HepG2 (cell line): Measurements from ENCODE around the gene NUBP2. TPM values are rescaled to one million over a fixed set of nuclear protein-coding genes. Genes with fewer than 3 reads are reported as not detected.

Experiments used
- BORCS8-MEF2B ChIP-seq: sonication (generic); formaldehyde crosslinking; IDR thresholded peaks from 2 replicates; pipeline ENCODE4 v1.8.0; 2022; ENCODE audit warnings: mild to moderate bottlenecking, missing genetic modification reagents
- KLF13 ChIP-seq: sonication (generic); formaldehyde crosslinking; IDR thresholded peaks from 2 replicates; pipeline ENCODE4 v1.4.0; 2020; ENCODE audit warnings: mild to moderate bottlenecking, missing genetic modification reagents
- KMT2A ChIP-seq: sonication (generic); formaldehyde crosslinking; IDR thresholded peaks from 2 replicates; pipeline ENCODE4 v1.4.0; 2020; ENCODE audit warnings: missing genetic modification reagents
- MEIS2 ChIP-seq: sonication (generic); formaldehyde crosslinking; IDR thresholded peaks from 2 replicates; pipeline ENCODE4 v1.9.0; 2021; ENCODE audit warnings: mild to moderate bottlenecking, missing genetic modification reagents
- NCOA2 ChIP-seq: sonication (generic); formaldehyde crosslinking; IDR thresholded peaks from 2 replicates; pipeline ENCODE4 v1.8.0; 2022; ENCODE audit warnings: inconsistent platforms
- RARG ChIP-seq: sonication (generic); formaldehyde crosslinking; IDR thresholded peaks from 2 replicates; pipeline ENCODE4 v1.4.0; 2020; ENCODE audit warnings: low read depth, mild to moderate bottlenecking, missing genetic modification reagents
- RXRA ChIP-seq: sonication (generic); formaldehyde crosslinking; IDR thresholded peaks from 2 replicates; pipeline ENCODE4 v1.5.1; 2020; ENCODE audit warnings: missing genetic modification reagents
- SNAI1 ChIP-seq: sonication (generic); formaldehyde crosslinking; IDR thresholded peaks from 2 replicates; pipeline ENCODE4 v1.5.0; 2020; ENCODE audit warnings: mild to moderate bottlenecking, missing genetic modification reagents, borderline replicate concordance
- XRCC5 ChIP-seq: fragments of 200-400 bp; formaldehyde crosslinking; optimal IDR thresholded peaks from 2 replicates; pipeline ENCODE3; 2017; ENCODE audit warnings: mild to moderate bottlenecking, low read length
- ZNF17 ChIP-seq: sonication (generic); formaldehyde crosslinking; IDR thresholded peaks from 2 replicates; pipeline ENCODE4 v1.5.0; 2020; ENCODE audit warnings: mild to moderate bottlenecking, missing genetic modification reagents
- ZNF20 ChIP-seq: sonication (generic); formaldehyde crosslinking; IDR thresholded peaks from 2 replicates; pipeline ENCODE4 v1.4.0; 2020; ENCODE audit warnings: mild to moderate bottlenecking, moderate library complexity, missing genetic modification reagents
- ZNF674 ChIP-seq: sonication (generic); formaldehyde crosslinking; IDR thresholded peaks from 2 replicates; pipeline ENCODE4 v1.5.0; 2020; ENCODE audit warnings: low read depth, mild to moderate bottlenecking, missing genetic modification reagents
- ZNF83 ChIP-seq: sonication (generic); formaldehyde crosslinking; IDR thresholded peaks from 2 replicates; pipeline ENCODE4 v1.4.0; 2020; ENCODE audit warnings: missing genetic modification reagents, mild to moderate bottlenecking, borderline replicate concordance
- polyA plus RNA-seq, 8 experiments: library from polyadenylated mRNA; depleted of rRNA in 3 of 8; stranded (reverse) in 7 of 8; unstranded in 1 of 8; fragments of >200 nt; fragmentation: Illumina TruSeq in 4 of 8; extraction: Trizol in 4 of 8; gene quantifications; 2 replicates each; pipeline versions ENCODE4 v1.2.1 to v1.2.3, GENCODE V29; 2011 to 2016; ENCODE audit warnings: low read depth in 4 of 8, missing spikeins in 1 of 8, mixed read lengths in 1 of 8; ENCODE audit not compliant: insufficient read depth in 1 of 8
- total RNA-seq, 5 experiments: library from RNA; depleted of rRNA; stranded (reverse); fragments of >200 nt; fragmentation: Illumina TruSeq; extraction: Trizol; gene quantifications; 2 replicates each; pipeline ENCODE4 v1.2.3, GENCODE V29; 2016; ENCODE audit warnings: low read depth in 1 of 5
- TF ChIP-seq, protein P1 (sequence below): sonication (generic); formaldehyde crosslinking; IDR thresholded peaks from 2 replicates; pipeline ENCODE4 v1.4.0; 2020; ENCODE audit warnings: missing genetic modification reagents, borderline replicate concordance
- TF ChIP-seq, protein P2 (sequence below): sonication (generic); formaldehyde crosslinking; IDR thresholded peaks from one replicate; pipeline ENCODE4 v1.5.1; 2020; ENCODE audit warnings: mild to moderate bottlenecking, missing genetic modification reagents; ENCODE audit errors: not compliant biosample characterization
- TF ChIP-seq, protein P3 (sequence below): sonication (generic); formaldehyde crosslinking; IDR thresholded peaks from 2 replicates; pipeline ENCODE4 v1.8.0; 2022; ENCODE audit warnings: missing genetic modification reagents, mild to moderate bottlenecking, borderline replicate concordance

Gene NUBP2
- total and polyA plus RNA-seq, 2 of the 13 experiments (the other 11 are each of a cell fraction or from before 2014, with no cell fraction given) = 25.7 to 61.5 TPM

DNA sequence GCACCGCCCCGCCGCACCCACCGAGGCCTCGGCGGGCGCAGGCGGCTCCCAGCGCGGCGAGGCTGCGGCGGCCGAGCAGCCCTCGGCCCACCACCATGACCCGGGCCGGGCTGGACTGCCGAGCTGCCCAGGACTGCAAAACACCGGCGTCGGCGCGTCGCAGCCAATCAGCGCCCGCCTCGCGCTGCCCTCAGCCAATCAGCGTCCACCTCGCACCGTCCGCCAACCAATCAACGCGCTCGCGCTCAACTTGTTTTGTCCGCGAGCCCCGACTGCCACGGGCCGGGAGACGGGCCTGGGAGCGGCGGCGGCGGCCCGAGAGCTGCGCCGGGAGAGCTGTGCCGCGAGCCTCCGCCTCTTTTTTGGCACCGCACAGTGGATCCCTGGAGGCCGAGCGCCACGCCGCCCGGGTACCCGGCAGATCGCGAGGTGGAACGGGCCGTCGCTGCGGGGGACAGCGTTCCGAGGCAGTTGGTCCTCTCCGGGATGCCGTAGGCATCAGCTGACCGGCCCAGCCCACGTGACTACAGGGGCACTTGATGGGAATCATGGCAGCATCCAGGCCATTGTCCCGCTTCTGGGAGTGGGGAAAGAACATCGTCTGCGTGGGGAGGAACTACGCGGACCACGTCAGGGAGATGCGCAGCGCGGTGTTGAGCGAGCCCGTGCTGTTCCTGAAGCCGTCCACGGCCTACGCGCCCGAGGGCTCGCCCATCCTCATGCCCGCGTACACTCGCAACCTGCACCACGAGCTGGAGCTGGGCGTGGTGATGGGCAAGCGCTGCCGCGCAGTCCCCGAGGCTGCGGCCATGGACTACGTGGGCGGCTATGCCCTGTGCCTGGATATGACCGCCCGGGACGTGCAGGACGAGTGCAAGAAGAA, 44.2 kb downstream of the NUBP2 start, which contains the start of the genes FAHD1 and HAGH (continued):
- TF ChIP-seq SNAI1 (CRISPR knock-in tag) (peak; percentile 70), KLF13 (no peak), MEIS2 (CRISPR knock-in tag) (peak; percentile 62; the same call in 1 of the 2 replicates), ZNF17 (CRISPR knock-in tag) (no peak), RARG (CRISPR knock-in tag) (no peak), BORCS8-MEF2B (peak; percentile 79), NCOA2 (CRISPR knock-in tag) (0 out of 2 replicates have a peak, but pooled peaks have one; percentile 54), RXRA (CRISPR knock-in tag) (peak; percentile 85), ZNF20 (CRISPR knock-in tag) (0 out of 2 replicates have a peak, but pooled peaks have one; percentile 56), ZNF83 (CRISPR knock-in tag) (no peak), KMT2A (CRISPR knock-in tag) (peak; percentile 89), ZNF674 (CRISPR knock-in tag) (0 out of 2 replicates have a peak, but pooled peaks have one; percentile 86), XRCC5 (no peak)
- TF ChIP-seq, protein P1, sequence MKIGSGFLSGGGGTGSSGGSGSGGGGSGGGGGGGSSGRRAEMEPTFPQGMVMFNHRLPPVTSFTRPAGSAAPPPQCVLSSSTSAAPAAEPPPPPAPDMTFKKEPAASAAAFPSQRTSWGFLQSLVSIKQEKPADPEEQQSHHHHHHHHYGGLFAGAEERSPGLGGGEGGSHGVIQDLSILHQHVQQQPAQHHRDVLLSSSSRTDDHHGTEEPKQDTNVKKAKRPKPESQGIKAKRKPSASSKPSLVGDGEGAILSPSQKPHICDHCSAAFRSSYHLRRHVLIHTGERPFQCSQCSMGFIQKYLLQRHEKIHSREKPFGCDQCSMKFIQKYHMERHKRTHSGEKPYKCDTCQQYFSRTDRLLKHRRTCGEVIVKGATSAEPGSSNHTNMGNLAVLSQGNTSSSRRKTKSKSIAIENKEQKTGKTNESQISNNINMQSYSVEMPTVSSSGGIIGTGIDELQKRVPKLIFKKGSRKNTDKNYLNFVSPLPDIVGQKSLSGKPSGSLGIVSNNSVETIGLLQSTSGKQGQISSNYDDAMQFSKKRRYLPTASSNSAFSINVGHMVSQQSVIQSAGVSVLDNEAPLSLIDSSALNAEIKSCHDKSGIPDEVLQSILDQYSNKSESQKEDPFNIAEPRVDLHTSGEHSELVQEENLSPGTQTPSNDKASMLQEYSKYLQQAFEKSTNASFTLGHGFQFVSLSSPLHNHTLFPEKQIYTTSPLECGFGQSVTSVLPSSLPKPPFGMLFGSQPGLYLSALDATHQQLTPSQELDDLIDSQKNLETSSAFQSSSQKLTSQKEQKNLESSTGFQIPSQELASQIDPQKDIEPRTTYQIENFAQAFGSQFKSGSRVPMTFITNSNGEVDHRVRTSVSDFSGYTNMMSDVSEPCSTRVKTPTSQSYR (CRISPR knock-in tag) = no peak
- TF ChIP-seq, protein P2, sequence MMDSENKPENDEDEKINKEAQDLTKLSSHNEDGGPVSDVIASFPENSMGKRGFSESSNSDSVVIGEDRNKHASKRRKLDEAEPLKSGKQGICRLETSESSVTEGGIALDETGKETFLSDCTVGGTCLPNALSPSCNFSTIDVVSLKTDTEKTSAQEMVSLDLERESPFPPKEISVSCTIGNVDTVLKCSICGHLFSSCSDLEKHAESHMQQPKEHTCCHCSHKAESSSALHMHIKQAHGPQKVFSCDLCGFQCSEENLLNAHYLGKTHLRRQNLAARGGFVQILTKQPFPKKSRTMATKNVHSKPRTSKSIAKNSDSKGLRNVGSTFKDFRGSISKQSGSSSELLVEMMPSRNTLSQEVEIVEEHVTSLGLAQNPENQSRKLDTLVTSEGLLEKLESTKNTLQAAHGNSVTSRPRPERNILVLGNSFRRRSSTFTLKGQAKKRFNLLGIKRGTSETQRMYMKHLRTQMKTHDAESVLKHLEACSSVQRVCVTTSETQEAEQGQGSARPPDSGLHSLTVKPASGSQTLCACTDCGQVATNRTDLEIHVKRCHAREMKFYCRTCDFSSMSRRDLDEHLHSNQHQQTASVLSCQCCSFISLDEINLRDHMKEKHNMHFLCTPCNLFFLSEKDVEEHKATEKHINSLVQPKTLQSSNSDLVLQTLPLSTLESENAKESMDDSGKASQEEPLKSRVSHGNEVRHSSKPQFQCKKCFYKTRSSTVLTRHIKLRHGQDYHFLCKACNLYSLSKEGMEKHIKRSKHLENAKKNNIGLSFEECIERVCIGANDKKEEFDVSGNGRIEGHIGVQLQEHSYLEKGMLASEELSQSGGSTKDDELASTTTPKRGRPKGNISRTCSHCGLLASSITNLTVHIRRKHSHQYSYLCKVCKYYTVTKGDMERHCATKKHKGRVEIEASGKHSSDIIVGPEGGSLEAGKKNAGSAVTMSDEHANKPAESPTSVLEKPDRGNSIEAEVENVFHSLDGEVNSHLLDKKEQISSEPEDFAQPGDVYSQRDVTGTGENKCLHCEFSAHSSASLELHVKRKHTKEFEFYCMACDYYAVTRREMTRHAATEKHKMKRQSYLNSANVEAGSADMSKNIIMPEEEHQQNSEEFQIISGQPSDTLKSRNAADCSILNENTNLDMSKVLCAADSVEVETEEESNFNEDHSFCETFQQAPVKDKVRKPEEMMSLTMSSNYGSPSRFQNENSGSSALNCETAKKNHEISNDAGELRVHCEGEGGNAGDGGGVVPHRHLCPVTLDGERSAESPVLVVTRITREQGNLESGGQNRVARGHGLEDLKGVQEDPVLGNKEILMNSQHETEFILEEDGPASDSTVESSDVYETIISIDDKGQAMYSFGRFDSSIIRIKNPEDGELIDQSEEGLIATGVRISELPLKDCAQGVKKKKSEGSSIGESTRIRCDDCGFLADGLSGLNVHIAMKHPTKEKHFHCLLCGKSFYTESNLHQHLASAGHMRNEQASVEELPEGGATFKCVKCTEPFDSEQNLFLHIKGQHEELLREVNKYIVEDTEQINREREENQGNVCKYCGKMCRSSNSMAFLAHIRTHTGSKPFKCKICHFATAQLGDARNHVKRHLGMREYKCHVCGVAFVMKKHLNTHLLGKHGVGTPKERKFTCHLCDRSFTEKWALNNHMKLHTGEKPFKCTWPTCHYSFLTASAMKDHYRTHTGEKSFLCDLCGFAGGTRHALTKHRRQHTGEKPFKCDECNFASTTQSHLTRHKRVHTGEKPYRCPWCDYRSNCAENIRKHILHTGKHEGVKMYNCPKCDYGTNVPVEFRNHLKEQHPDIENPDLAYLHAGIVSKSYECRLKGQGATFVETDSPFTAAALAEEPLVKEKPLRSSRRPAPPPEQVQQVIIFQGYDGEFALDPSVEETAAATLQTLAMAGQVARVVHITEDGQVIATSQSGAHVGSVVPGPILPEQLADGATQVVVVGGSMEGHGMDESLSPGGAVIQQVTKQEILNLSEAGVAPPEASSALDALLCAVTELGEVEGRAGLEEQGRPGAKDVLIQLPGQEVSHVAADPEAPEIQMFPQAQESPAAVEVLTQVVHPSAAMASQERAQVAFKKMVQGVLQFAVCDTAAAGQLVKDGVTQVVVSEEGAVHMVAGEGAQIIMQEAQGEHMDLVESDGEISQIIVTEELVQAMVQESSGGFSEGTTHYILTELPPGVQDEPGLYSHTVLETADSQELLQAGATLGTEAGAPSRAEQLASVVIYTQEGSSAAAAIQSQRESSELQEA (CRISPR knock-in tag) = peak; percentile 93
- TF ChIP-seq, protein P3, sequence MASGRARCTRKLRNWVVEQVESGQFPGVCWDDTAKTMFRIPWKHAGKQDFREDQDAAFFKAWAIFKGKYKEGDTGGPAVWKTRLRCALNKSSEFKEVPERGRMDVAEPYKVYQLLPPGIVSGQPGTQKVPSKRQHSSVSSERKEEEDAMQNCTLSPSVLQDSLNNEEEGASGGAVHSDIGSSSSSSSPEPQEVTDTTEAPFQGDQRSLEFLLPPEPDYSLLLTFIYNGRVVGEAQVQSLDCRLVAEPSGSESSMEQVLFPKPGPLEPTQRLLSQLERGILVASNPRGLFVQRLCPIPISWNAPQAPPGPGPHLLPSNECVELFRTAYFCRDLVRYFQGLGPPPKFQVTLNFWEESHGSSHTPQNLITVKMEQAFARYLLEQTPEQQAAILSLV (CRISPR knock-in tag) = peak; percentile 89
